ENCODE measurements around the gene RERE.
"Not testable (repeated sequence)": the region's sequence is repeated elsewhere in the genome, so short reads cannot be mapped to it uniquely, and the experiment has no call there.

Gene RERE

DNA sequence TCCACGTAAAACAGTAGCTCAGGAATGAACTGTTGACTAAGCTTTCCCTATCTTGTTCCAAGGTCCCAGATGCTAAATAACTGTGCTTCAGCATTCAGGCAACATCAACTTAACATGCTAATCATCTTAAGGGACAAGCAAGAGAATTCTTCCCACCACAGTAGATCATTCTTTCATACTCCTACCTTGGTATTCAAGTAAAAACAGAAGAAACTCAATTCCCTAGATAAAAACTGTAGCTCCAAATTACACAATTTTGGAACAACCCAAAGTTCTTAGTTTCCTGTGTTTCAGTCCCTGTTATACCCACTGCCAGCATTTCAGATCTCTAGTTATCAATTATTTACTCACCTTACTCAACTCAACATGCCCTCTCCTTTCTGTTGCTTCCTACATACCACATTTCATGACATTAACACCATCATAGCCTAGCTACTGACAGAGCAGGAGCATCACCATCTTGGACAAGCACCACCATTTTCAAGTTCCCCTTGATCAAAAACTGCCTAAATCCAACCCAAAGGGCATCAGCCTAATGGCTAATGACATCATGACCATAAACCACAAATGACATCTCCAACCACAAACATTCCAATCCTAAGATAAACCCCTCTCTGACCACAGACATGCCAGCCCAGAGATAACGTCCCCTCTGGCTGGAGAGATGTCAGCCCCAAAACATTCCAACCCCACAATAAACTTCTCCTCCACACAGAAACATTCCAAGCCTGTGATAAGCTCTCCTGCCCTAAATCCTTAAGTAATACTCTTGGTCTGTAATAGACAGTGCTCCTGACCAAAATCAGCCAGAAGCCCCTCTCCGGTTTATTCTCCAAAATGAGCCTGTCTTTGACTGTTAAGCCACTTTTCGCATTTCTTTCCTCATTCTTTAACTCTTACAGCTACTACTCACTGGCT is 191.2 kb downstream of the RERE start:
- no peak overlapping the region for H3K9ac ChIP-seq (ENCODE audit: low read length in 5 of 5)
- H3K4me1 ChIP-seq (ENCODE audit: control insufficient read depth in 5 of 5, insufficient read depth in 5 of 5, low read length in 5 of 5): peaks cover 2 to 26% (median 18%) of the 10 kb centered on the region in 5 donors
- no peak overlapping the region for H3K4me3 ChIP-seq (ENCODE audit: low read depth in 1 of 5, low read length in 5 of 5)
- no peaks in the 10 kb centered on the region for H3K36me3 ChIP-seq (ENCODE audit: control insufficient read depth in 5 of 5, insufficient read depth in 5 of 5, low read length in 5 of 5)
- H3K27ac ChIP-seq (ENCODE audit: low read depth, low read length): no peak overlapping the region
- no peaks in the 10 kb centered on the region for H3K9me3 ChIP-seq (ENCODE audit: control insufficient read depth in 5 of 5, low read length in 5 of 5)
- H3K27me3 ChIP-seq (ENCODE audit: control insufficient read depth in 5 of 5, insufficient read depth in 4 of 5, low read length in 5 of 5): no peaks in the 10 kb centered on the region

DNA sequence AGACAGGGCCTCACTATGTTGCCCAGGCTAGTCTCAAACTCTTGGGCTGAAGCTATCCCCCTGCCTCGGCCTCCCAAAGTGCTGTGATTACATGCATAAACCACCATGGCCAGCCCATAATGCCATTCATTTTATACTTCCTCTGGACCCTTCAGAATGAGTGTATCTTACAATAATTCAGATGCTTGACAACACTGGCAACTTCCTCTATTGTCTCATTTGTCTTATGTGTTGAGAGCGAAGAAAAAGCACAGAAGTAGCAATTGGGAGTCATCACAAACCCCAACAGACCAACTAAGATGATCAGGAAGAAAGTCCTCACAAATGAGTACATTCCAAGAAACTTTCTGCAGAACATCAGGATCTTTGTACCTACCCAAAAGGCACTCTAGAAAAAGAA is 191.9 kb downstream of the RERE start:
- Histone ChIP-seq H3K27me3 (ENCODE audit: control insufficient read depth in 5 of 5, insufficient read depth in 4 of 5, low read length in 5 of 5) (no peaks in the 10 kb centered on the region), H3K36me3 (ENCODE audit: control insufficient read depth in 5 of 5, insufficient read depth in 5 of 5, low read length in 5 of 5) (no peaks in the 10 kb centered on the region), H3K9ac (ENCODE audit: low read length in 5 of 5) (no peak overlapping the region), H3K4me1 (ENCODE audit: control insufficient read depth in 5 of 5, insufficient read depth in 5 of 5, low read length in 5 of 5) (peaks cover 2 to 26% (median 22%) of the 10 kb centered on the region in 5 donors), H3K27ac (ENCODE audit: low read depth, low read length) (no peak overlapping the region), H3K9me3 (ENCODE audit: control insufficient read depth in 5 of 5, low read length in 5 of 5) (no peaks in the 10 kb centered on the region), H3K4me3 (ENCODE audit: low read depth in 1 of 5, low read length in 5 of 5) (no peak overlapping the region)

DNA sequence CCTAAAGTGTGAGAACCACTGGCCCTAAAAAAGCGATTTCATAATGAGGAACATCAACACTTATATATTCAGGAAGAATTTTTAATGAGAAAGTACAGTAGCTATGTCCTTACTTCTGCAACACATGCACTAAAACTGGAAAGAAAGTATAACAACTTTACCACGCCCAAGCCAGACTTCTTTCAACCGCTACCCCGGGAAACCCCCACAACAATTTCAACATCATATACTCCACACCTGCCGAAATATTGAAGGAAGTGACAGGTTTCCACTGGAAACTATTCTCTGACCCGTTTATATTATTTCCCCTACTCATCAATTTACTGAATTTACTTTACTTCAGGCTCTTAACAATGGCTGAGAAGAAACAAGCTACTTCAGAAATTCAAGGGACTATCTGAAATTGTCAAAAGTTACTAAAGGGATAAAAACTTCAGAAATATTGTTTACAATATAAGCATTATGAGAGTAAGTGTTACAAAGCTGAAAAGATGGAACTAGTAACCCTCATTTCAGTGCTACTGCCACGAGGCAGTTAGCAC is 193.7 kb downstream of the RERE start:
- peaks cover 0 to 25% (median 14%) of the 10 kb centered on the region in 5 donors for H3K4me1 ChIP-seq (ENCODE audit: control insufficient read depth in 5 of 5, insufficient read depth in 5 of 5, low read length in 5 of 5)

GRCh38 chr1:8621785-8622348 is 195.6 kb downstream of the RERE start:
- not testable (repeated sequence) for H3K36me3 ChIP-seq (ENCODE audit: control insufficient read depth in 5 of 5, insufficient read depth in 5 of 5, low read length in 5 of 5); H3K27ac ChIP-seq (ENCODE audit: low read depth, low read length); H3K9me3 ChIP-seq (ENCODE audit: control insufficient read depth in 5 of 5, low read length in 5 of 5); H3K9ac ChIP-seq (ENCODE audit: low read length in 5 of 5); H3K4me3 ChIP-seq (ENCODE audit: low read depth in 1 of 5, low read length in 5 of 5); H3K27me3 ChIP-seq (ENCODE audit: control insufficient read depth in 5 of 5, insufficient read depth in 4 of 5, low read length in 5 of 5)
- H3K4me1 ChIP-seq (ENCODE audit: control insufficient read depth in 5 of 5, insufficient read depth in 5 of 5, low read length in 5 of 5): peaks cover 0 to 21% (median 11%) of the 10 kb centered on the region in 5 donors

More for the DNA sequence above, 193.7 kb downstream of the RERE start:
- not testable (repeated sequence) for H3K4me3 ChIP-seq (ENCODE audit: low read depth in 1 of 5, low read length in 5 of 5); H3K9ac ChIP-seq (ENCODE audit: low read length in 5 of 5); H3K27me3 ChIP-seq (ENCODE audit: control insufficient read depth in 5 of 5, insufficient read depth in 4 of 5, low read length in 5 of 5); H3K27ac ChIP-seq (ENCODE audit: low read depth, low read length); H3K36me3 ChIP-seq (ENCODE audit: control insufficient read depth in 5 of 5, insufficient read depth in 5 of 5, low read length in 5 of 5); H3K9me3 ChIP-seq (ENCODE audit: control insufficient read depth in 5 of 5, low read length in 5 of 5)

GRCh38 chr1:8621034-8621582 is 196.3 kb downstream of the RERE start:
- H3K9ac ChIP-seq (ENCODE audit: low read length in 5 of 5); H3K4me3 ChIP-seq (ENCODE audit: low read depth in 1 of 5, low read length in 5 of 5); H3K27me3 ChIP-seq (ENCODE audit: control insufficient read depth in 5 of 5, insufficient read depth in 4 of 5, low read length in 5 of 5); H3K9me3 ChIP-seq (ENCODE audit: control insufficient read depth in 5 of 5, low read length in 5 of 5); H3K36me3 ChIP-seq (ENCODE audit: control insufficient read depth in 5 of 5, insufficient read depth in 5 of 5, low read length in 5 of 5); H3K27ac ChIP-seq (ENCODE audit: low read depth, low read length): not testable (repeated sequence)
- peaks cover 0 to 18% (median 7%) of the 10 kb centered on the region in 5 donors for H3K4me1 ChIP-seq (ENCODE audit: control insufficient read depth in 5 of 5, insufficient read depth in 5 of 5, low read length in 5 of 5)

DNA sequence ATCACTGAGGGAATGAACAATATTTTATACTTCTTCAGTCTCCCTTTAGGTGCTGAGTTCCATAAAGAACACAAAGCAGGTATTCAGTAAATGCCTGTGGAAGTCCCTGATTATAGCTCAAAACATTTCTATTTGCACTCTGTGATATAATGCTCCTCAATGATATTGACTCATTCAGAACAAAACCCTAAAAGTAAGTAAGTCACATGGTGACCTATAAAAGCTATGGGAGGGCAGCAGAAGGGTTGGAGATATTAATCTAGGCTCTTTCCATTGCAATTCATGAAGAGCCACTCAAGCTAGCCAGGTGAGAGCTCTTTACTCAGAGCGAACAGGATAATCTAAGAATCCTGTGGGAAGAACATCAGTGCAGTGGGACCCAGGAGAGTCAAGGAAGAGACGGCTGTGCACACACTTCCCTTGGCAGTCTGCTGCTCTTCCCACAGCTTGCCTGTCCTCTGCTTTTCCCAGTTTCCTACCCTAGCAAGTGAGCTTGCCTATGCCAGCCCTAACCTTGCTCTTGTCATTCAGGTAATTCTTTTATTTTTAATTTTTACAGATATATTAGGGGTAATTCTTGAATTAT is 197.4 kb downstream of the RERE start:
- H3K27me3 ChIP-seq (ENCODE audit: control insufficient read depth in 5 of 5, insufficient read depth in 4 of 5, low read length in 5 of 5); H3K9ac ChIP-seq (ENCODE audit: low read length in 5 of 5); H3K4me3 ChIP-seq (ENCODE audit: low read depth in 1 of 5, low read length in 5 of 5); H3K36me3 ChIP-seq (ENCODE audit: control insufficient read depth in 5 of 5, insufficient read depth in 5 of 5, low read length in 5 of 5); H3K27ac ChIP-seq (ENCODE audit: low read depth, low read length); H3K9me3 ChIP-seq (ENCODE audit: control insufficient read depth in 5 of 5, low read length in 5 of 5): not testable (repeated sequence)
- peaks cover 0 to 18% (median 3%) of the 10 kb centered on the region in 5 donors for H3K4me1 ChIP-seq (ENCODE audit: control insufficient read depth in 5 of 5, insufficient read depth in 5 of 5, low read length in 5 of 5)

DNA sequence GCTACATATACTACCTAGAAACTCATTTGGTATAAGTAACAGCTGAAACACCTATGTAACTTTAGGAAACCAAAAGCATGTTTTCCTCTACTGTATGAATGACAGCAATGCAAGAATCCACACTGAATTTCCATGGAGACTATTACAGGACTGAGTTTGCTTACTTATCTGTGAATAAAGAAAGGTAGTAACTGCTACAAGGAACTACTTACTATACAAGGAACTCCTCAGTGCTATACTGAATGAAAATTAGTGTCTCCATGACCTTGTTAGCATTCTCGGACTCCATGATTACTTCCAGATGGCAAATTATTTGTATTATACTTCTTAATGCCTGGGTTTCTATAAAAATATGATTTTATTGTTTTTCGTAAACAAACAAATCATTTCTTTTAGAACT is 198.0 kb downstream of the RERE start:
- H3K9me3 ChIP-seq (ENCODE audit: control insufficient read depth in 5 of 5, low read length in 5 of 5); H3K36me3 ChIP-seq (ENCODE audit: control insufficient read depth in 5 of 5, insufficient read depth in 5 of 5, low read length in 5 of 5); H3K27ac ChIP-seq (ENCODE audit: low read depth, low read length); H3K27me3 ChIP-seq (ENCODE audit: control insufficient read depth in 5 of 5, insufficient read depth in 4 of 5, low read length in 5 of 5); H3K9ac ChIP-seq (ENCODE audit: low read length in 5 of 5); H3K4me3 ChIP-seq (ENCODE audit: low read depth in 1 of 5, low read length in 5 of 5): not testable (repeated sequence)
- H3K4me1 ChIP-seq (ENCODE audit: control insufficient read depth in 5 of 5, insufficient read depth in 5 of 5, low read length in 5 of 5): peaks cover 0 to 18% (median 3%) of the 10 kb centered on the region in 5 donors

GRCh38 chr1:8616791-8617190 is 200.6 kb downstream of the RERE start:
- Histone ChIP-seq H3K4me1 (ENCODE audit: control insufficient read depth in 5 of 5, insufficient read depth in 5 of 5, low read length in 5 of 5) (peaks cover 0 to 13% (median 3%) of the 10 kb centered on the region in 5 donors), H3K36me3 (ENCODE audit: control insufficient read depth in 5 of 5, insufficient read depth in 5 of 5, low read length in 5 of 5) (peaks cover 0 to 10% (median 3%) of the 10 kb centered on the region in 5 donors)
- H3K9ac ChIP-seq (ENCODE audit: low read length in 5 of 5); H3K27ac ChIP-seq (ENCODE audit: low read depth, low read length); H3K9me3 ChIP-seq (ENCODE audit: control insufficient read depth in 5 of 5, low read length in 5 of 5); H3K4me3 ChIP-seq (ENCODE audit: low read depth in 1 of 5, low read length in 5 of 5); H3K27me3 ChIP-seq (ENCODE audit: control insufficient read depth in 5 of 5, insufficient read depth in 4 of 5, low read length in 5 of 5): not testable (repeated sequence)

GRCh38 chr1:8611634-8612515 is 205.6 kb downstream of the RERE start:
- not testable (repeated sequence) for H3K9ac ChIP-seq (ENCODE audit: low read length in 5 of 5); H3K4me1 ChIP-seq (ENCODE audit: control insufficient read depth in 5 of 5, insufficient read depth in 5 of 5, low read length in 5 of 5); H3K27me3 ChIP-seq (ENCODE audit: control insufficient read depth in 5 of 5, insufficient read depth in 4 of 5, low read length in 5 of 5); H3K4me3 ChIP-seq (ENCODE audit: low read depth in 1 of 5, low read length in 5 of 5); H3K27ac ChIP-seq (ENCODE audit: low read depth, low read length); H3K9me3 ChIP-seq (ENCODE audit: control insufficient read depth in 5 of 5, low read length in 5 of 5)
- peaks cover 0 to 10% (median 3%) of the 10 kb centered on the region in 5 donors for H3K36me3 ChIP-seq (ENCODE audit: control insufficient read depth in 5 of 5, insufficient read depth in 5 of 5, low read length in 5 of 5)
